Mesodermal cell (in vitro differentiated cells): ENCODE data around the gene TMCO4.

ENCODE experiments used
- H3K27ac ChIP-seq: 2 replicates; pipeline ENCODE4 v1.7.0; 2013; ENCODE audit warnings: mild to moderate bottlenecking, low read depth, low read length, moderate library complexity; ENCODE audit not compliant: severe bottlenecking
- H3K36me3 ChIP-seq: 2 replicates; pipeline ENCODE4 v1.7.1; 2013; ENCODE audit warnings: mild to moderate bottlenecking, low read length, moderate library complexity; ENCODE audit not compliant: control insufficient read depth, insufficient read depth
- H3K4me1 ChIP-seq: one replicate; pipeline ENCODE4 v1.7.1; 2013; ENCODE audit warnings: mild to moderate bottlenecking, low read length; ENCODE audit not compliant: insufficient read depth, control insufficient read depth, poor library complexity, severe bottlenecking
- H3K4me3 ChIP-seq: 2 replicates; pipeline ENCODE4 v1.7.0; 2013; ENCODE audit warnings: low read length, control low read depth, mild to moderate bottlenecking; ENCODE audit not compliant: insufficient read depth, poor library complexity, severe bottlenecking; ENCODE audit errors: extremely low read depth
- H3K9me3 ChIP-seq: 2 replicates; pipeline ENCODE4 v1.7.1; 2013; ENCODE audit warnings: mild to moderate bottlenecking, low read length, moderate library complexity; ENCODE audit not compliant: control insufficient read depth
- WGBS, 2 experiments: methylation state at CpG; one replicate each; pipeline ENCODE4 v1.1.5; 2013; ENCODE audit warnings: missing lambda C conversion rate in 2 of 2; ENCODE audit not compliant: insufficient coverage in 2 of 2; 5-methylcytosine and 5-hydroxymethylcytosine counted together

TMCO4 gene

DNA sequence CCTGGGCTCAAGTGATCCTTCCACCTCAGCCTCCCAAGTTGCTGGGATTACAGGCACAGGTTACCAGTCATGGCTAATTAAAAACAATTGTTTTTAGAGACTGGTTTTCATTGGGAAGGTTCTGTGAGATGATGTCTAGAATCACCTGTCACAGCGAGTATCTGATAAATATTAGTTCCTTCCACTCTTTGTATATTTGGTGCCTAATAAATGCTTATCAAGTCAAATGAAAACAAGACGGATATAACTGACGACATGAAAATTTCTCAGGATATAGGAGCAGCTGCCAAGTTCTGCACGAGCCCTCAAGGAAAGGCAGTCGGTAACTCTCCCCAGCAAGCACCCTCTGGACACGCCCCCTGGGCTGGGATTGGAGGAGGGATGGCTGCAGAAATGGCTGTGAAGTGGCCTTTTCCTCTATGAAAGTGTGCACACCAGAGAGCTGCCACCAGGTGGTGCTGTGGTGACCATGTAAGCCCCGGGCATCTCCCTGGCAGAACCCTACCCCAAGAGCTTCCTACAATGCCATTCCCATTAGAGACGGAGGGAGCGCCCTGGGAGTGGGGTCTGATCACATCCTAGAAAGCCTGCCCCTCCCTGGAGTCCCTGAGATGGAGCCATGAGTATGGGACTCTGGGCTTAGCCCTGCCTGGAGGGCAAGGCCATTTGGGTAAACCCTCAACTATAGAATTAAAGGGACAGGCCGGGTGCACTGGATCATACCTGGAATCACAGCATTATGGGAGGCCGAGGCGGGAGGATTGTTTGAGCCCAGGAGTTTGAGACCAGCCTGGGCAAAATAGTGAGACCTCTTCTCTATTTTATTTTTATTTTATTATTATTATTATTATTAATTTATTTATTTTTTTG lies 84.1 kb downstream of the TMCO4 start:
- no peaks in the 10 kb centered on the region for H3K9me3 ChIP-seq
- 16 to 23% methylated on average over 6 to 8 of the region's 12 CpGs for WGBS, 2 experiments
- H3K36me3 ChIP-seq, result no peaks in the 10 kb centered on the region
- no peak overlapping the region for H3K4me3 ChIP-seq
- H3K4me1 ChIP-seq, result no peaks in the 10 kb centered on the region
- no peak overlapping the region for H3K27ac ChIP-seq

DNA sequence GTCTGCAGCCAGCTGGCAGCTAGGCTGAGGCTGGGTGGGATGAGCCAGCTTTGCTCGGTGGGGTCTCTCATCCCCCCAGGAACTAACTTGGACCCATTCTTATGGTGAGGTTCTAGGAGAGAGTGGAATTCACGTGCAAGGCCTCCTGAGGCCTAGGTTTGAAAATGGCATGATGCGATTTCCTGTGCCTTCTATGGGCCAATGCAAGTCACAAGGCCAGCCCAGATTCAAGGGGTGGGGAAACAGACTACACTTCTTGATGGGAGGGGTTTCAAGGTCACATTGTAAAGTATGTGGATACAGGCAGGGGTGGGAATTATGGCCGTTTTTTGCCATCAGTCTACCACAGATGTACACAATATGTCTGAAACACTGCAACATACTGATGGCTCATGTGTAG lies 86.8 kb downstream of the TMCO4 start:
- WGBS, 2 experiments, result 83 to 100% methylated on average over 1 to 2 of the region's 4 CpGs
- no peak overlapping the region for H3K4me3 ChIP-seq

DNA sequence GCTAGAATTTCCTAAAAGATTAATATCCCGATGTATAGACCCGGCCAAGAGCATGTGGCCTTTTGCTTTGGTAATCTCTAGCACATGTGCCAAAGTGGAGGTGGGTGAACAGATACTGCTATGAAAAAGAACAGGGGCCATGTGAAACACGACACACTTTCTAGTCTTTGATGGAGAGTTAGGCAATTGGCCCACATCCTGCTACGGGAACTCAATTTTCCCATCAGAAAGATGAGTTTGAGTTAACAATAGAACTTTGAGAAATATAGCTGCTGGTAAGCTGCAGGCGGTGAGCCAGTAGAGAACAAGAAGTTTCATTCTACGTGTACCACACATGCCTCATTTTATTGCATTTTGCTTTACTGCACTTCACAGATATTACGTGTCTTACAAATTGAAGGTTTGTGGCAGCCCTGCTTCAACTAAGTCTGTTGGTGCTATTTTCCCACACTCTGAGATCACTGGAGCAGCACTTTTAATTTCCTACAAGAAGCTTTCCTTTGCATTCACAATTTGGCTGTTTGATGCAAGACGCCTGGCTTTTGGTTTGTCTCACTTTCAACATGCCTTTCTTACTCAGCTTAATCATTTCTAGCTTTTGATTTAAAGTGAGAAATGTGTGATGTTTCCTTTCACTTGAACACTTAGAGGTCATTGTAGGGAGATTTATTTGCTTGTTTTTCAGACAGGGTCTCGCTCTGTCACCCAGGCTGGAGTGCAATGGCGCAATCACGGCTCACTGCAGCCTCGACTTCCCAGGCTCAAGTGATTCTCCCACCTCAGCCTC lies 88.7 kb downstream of the TMCO4 start:
- H3K36me3 ChIP-seq, result no peaks in the 10 kb centered on the region
- WGBS, 2 experiments, result 89 to 93% methylated on average over 11 to 12 of the region's 12 CpGs
- no peaks in the 10 kb centered on the region for H3K4me1 ChIP-seq
- H3K27ac ChIP-seq, result no peak overlapping the region
- no peaks in the 10 kb centered on the region for H3K9me3 ChIP-seq
- H3K4me3 ChIP-seq, result no peak overlapping the region

More for the DNA sequence above, 86.8 kb downstream of the TMCO4 start:
- H3K9me3 ChIP-seq, result no peaks in the 10 kb centered on the region
- H3K4me1 ChIP-seq, result no peaks in the 10 kb centered on the region
- no peak overlapping the region for H3K27ac ChIP-seq
- no peaks in the 10 kb centered on the region for H3K36me3 ChIP-seq

DNA sequence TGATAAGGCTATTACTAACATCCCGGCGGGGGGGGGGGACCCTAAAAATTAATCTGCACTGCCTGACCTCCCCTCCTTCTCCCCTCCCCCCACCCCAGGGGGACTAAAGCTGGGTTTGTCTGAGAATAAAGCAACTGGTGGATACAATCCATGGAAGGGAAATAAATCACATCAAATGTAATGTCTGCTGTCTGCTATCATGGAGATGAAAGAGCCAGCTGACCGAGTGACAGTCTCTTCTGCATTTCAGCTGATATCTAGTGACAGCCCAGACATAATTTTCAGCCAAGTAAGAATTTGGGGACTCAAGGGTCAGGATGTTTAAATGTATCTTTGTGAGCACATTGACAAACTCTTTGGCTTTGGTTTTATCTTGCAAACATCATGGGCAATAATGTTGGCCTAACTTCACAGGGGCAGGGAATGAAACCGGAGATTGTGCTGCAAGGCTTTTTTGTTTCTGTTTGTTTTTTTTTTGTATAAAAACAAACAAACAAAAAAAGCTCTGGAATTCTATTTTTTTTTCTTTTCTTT lies 90.4 kb downstream of the TMCO4 start:
- no peak overlapping the region for H3K4me3 ChIP-seq
- 75% methylated on average over 1 of the region's 4 CpGs; no CpG with 5 or more reads in 1 of the 2 experiments for WGBS, 2 experiments
- H3K9me3 ChIP-seq, result no peaks in the 10 kb centered on the region
- no peak overlapping the region for H3K27ac ChIP-seq
- H3K36me3 ChIP-seq, result no peaks in the 10 kb centered on the region
- H3K4me1 ChIP-seq, result no peaks in the 10 kb centered on the region

DNA sequence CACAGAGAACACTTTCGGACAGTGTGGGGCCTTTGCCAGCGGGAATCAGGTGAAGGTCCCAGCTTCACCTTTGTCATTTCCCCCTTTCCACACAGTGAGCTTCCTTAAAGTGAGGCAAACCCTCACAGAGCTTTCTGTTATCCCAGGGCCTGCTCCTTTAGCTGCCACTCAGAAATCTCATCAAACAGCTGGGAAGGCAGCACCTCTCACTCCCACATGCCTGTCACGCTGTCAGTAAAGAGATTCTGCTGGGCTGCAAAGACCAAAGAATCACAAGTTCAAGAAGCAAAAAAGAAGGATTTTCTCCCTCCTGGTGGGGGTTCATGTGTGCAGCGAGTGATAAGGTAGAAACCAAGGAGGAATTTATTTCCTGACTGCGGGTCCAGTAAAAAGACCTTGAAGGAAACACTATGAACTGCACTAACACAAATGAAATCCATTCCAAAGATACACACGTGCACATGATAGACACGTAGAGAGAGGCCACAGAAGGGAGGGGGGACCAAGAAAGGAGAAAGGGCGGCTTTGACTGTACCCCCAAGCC lies 91.1 kb downstream of the TMCO4 start:
- H3K27ac ChIP-seq, result no peak overlapping the region
- no peaks in the 10 kb centered on the region for H3K4me1 ChIP-seq
- H3K36me3 ChIP-seq, result no peaks in the 10 kb centered on the region
- H3K4me3 ChIP-seq, result no peak overlapping the region
- no peaks in the 10 kb centered on the region for H3K9me3 ChIP-seq
- WGBS, 2 experiments, result 100% methylated on average over 2 to 5 of the region's 8 CpGs

DNA sequence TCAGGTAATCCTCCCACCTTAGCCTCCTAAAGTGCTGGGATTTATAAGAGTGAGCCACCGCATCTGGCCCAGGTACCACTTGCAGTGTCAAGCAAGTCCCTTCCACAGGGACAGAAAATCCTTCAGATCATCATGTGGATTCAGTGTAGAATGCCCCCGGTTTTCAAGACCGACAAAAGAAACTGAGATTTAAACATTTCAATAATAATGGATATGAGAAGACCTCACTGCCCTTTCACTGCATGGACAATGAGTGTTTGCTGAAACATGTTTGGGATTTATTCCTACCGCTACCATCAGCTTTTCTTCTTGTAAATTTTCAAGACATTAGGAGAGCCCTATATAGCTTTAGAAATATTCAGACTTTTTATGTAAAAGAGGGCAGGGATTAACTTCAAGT lies 93.6 kb downstream of the TMCO4 start:
- no peaks in the 10 kb centered on the region for H3K36me3 ChIP-seq
- no peaks in the 10 kb centered on the region for H3K9me3 ChIP-seq
- no peak overlapping the region for H3K27ac ChIP-seq
- no peak overlapping the region for H3K4me3 ChIP-seq
- no peaks in the 10 kb centered on the region for H3K4me1 ChIP-seq
- 86 to 100% methylated on average over 1 of the region's 4 CpGs for WGBS, 2 experiments

DNA sequence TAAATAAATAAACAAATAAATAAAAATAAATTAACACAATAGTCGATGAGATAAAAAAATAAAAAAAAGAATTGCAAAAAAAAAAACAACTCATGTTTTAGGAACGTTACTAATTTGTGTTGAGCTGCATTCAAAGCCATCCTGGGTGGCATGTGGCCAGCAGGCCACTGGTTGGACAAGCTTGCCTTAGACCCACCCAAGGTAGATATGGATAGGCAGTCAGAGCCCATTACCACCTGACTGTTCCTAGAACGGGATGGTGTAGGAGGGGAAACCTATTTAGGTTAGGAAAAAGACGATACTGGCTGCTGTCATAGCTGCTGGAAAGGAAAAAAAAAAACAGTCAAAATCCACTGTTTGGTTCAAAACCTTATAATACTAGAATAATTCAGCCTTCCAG lies 94.3 kb downstream of the TMCO4 start:
- H3K4me1 ChIP-seq, result no peaks in the 10 kb centered on the region
- no peak overlapping the region for H3K4me3 ChIP-seq
- H3K27ac ChIP-seq, result no peak overlapping the region
- WGBS, 2 experiments, result 85 to 100% methylated on average over 2 to 3 of the region's 4 CpGs
- no peaks in the 10 kb centered on the region for H3K36me3 ChIP-seq
- H3K9me3 ChIP-seq, result no peaks in the 10 kb centered on the region

DNA sequence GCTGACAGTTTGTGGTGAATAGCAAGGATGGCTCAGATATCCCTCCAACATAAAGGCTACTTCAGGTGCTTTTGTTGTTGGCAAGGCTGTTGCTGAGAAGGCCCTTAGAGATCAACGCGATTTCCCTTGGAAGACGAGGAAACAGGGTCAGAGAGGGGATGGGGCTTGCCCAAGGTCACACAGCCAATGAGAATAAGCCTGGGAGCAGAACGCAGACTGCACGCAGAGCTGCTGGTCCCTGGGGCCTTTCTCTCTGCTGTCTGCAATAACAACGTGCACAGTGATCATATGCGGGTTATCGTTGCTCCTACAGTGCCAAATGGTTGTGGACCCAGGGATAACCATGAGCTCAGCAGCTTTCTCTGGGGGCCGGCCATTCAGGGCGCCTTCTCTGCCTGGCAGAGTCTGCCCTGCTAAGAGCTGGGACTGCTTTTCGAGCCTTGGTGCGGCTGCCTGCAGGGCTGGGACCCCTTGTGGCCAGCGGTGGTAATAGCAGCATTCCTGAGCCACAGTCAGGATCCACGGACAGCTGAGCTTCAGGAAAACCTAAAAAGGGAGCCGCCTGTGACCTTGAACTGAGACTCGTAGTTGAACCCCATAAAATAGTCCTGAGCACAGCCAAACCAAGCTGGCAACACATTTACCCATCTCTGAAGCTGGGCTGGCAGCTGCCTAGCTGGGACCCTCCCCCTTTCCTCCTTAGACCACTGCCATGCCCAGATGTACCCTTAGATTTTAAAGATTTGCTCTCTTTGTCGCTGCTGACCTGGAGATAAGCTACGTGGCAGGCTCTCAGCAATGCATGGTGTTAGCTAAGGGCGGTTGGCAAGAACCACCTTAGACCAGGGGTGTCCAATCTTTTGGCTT lies 95.2 kb downstream of the TMCO4 start:
- Histone ChIP-seq H3K36me3 (no peaks in the 10 kb centered on the region), H3K27ac (no peak overlapping the region), H3K9me3 (no peaks in the 10 kb centered on the region), H3K4me1 (no peaks in the 10 kb centered on the region), H3K4me3 (no peak overlapping the region)
- whole genome bisulfite sequencing, 2 experiments, result 18% methylated on average over 18 to 19 of the region's 19 CpGs

DNA sequence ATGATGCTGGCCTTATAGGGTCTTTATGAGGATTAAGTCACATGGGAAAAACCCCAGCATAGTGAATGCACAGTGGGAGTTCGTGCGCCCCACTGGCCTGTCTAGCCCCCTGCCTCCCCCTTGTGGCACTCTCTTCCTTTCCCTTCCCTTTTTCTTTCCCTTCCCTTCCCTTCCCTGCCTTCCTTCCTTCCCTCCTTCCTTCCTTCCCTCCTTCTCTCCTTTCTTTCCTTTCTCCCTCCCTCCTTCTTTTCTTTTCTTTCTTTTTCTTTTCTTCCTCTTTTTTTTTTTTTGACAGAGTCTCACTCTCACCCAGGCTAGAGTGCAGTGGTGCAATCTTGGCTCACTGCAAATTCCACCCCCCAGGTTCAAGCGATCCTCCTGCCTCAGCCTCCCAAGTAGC lies 96.4 kb downstream of the TMCO4 start:
- 86 to 92% methylated on average over 2 of the region's 3 CpGs for WGBS, 2 experiments
- H3K4me3 ChIP-seq, result no peak overlapping the region
- H3K36me3 ChIP-seq, result no peaks in the 10 kb centered on the region
- H3K4me1 ChIP-seq, result no peaks in the 10 kb centered on the region
- no peaks in the 10 kb centered on the region for H3K9me3 ChIP-seq
- H3K27ac ChIP-seq, result no peak overlapping the region
